Astrocyte (in vitro differentiated cells and primary cell): ENCODE measurements around the gene FAF1. TPM values are rescaled to one million over a fixed set of nuclear protein-coding genes. Genes with fewer than 3 reads are reported as not detected.

ENCODE experiments used
- DNase-seq: peaks from one replicate; pipeline ENCODE4 v3.0.0-alpha.2; 2010; ENCODE audit warnings: low read depth
- FAIRE-seq: peaks from 2 replicates; lab custom pipeline; 2011; peaks lifted over from hg19 to GRCh38; lab: Jason Lieb, UNC
- H2AFZ ChIP-seq: 2 replicates; pipeline ENCODE4 v1.6.0; 2012; ENCODE audit warnings: low read depth, low read length, inconsistent platforms
- H3K27ac ChIP-seq: 2 replicates; pipeline ENCODE4 v1.5.1; 2011; ENCODE audit warnings: low read depth, low read length, inconsistent platforms
- H3K27me3 ChIP-seq: 2 replicates; pipeline ENCODE4 v1.6.0; 2011; ENCODE audit warnings: low read length, inconsistent platforms; ENCODE audit not compliant: insufficient read depth
- H3K36me3 ChIP-seq: 2 replicates; pipeline ENCODE4 v1.5.1; 2011; ENCODE audit warnings: low read length, inconsistent platforms; ENCODE audit not compliant: insufficient read depth
- H3K4me1 ChIP-seq: 2 replicates; pipeline ENCODE4 v1.5.1; 2011; ENCODE audit warnings: low read length, inconsistent platforms; ENCODE audit not compliant: insufficient read depth
- H3K4me2 ChIP-seq: 2 replicates; pipeline ENCODE4 v1.6.0; 2012; ENCODE audit warnings: low read length, inconsistent platforms
- H3K4me3 ChIP-seq: 2 replicates; pipeline ENCODE4 v1.5.1; 2011; ENCODE audit warnings: low read depth, mild to moderate bottlenecking, low read length, inconsistent platforms; ENCODE audit not compliant: insufficient read depth
- H3K79me2 ChIP-seq: 2 replicates; pipeline ENCODE4 v1.6.0; 2012; ENCODE audit warnings: mild to moderate bottlenecking, low read length, inconsistent platforms; ENCODE audit not compliant: insufficient read depth
- H3K9ac ChIP-seq: 2 replicates; pipeline ENCODE4 v1.6.0; 2012; ENCODE audit warnings: mild to moderate bottlenecking, low read length, inconsistent platforms
- H3K9me3 ChIP-seq: 2 replicates; pipeline ENCODE4 v1.5.1; 2012; ENCODE audit warnings: low read depth, mild to moderate bottlenecking, low read length, inconsistent platforms; ENCODE audit not compliant: insufficient read depth
- H4K20me1 ChIP-seq: 2 replicates; pipeline ENCODE4 v1.6.0; 2012; ENCODE audit warnings: low read length, inconsistent platforms; ENCODE audit not compliant: insufficient read depth
- H3K27ac Mint-ChIP-seq: one replicate; pipeline ENCODE4 v1.8.0; 2021; ENCODE audit warnings: mild to moderate bottlenecking, mixed read lengths; ENCODE audit not compliant: unreplicated experiment
- H3K27me3 Mint-ChIP-seq: one replicate; pipeline ENCODE4 v1.8.0; 2021; ENCODE audit warnings: low read depth, mixed read lengths; ENCODE audit not compliant: unreplicated experiment
- H3K36me3 Mint-ChIP-seq: one replicate; pipeline ENCODE4 v1.8.0; 2021; ENCODE audit warnings: low read depth, mixed read lengths; ENCODE audit not compliant: unreplicated experiment
- H3K4me1 Mint-ChIP-seq: one replicate; pipeline ENCODE4 v1.8.0; 2021; ENCODE audit warnings: low read depth, mixed read lengths; ENCODE audit not compliant: unreplicated experiment
- H3K4me3 Mint-ChIP-seq: one replicate; pipeline ENCODE4 v1.8.0; 2021; ENCODE audit warnings: mild to moderate bottlenecking, moderate library complexity, mixed read lengths; ENCODE audit not compliant: unreplicated experiment
- H3K9me3 Mint-ChIP-seq: one replicate; pipeline ENCODE4 v1.8.0; 2021; ENCODE audit warnings: mild to moderate bottlenecking, mixed read lengths; ENCODE audit not compliant: unreplicated experiment
- CTCF ChIP-seq: IDR thresholded peaks from 2 replicates; pipeline ENCODE4 v1.5.1; 2011; ENCODE audit warnings: low read depth, mild to moderate bottlenecking, inconsistent platforms, low read length, moderate library complexity; ENCODE audit not compliant: insufficient read depth
- EZH2 ChIP-seq: IDR thresholded peaks from 2 replicates; pipeline ENCODE4 v1.6.1; 2012; ENCODE audit warnings: mild to moderate bottlenecking, low read length, inconsistent platforms; ENCODE audit not compliant: insufficient read depth
- total RNA-seq: library from RNA; stranded (reverse); gene quantifications from 2 replicates; pipeline ENCODE4 v1.2.1, GENCODE V29; 2021

FAF1 gene
- total RNA-seq, 1 donor from 2014 or later, result 35.4 TPM

DNA sequence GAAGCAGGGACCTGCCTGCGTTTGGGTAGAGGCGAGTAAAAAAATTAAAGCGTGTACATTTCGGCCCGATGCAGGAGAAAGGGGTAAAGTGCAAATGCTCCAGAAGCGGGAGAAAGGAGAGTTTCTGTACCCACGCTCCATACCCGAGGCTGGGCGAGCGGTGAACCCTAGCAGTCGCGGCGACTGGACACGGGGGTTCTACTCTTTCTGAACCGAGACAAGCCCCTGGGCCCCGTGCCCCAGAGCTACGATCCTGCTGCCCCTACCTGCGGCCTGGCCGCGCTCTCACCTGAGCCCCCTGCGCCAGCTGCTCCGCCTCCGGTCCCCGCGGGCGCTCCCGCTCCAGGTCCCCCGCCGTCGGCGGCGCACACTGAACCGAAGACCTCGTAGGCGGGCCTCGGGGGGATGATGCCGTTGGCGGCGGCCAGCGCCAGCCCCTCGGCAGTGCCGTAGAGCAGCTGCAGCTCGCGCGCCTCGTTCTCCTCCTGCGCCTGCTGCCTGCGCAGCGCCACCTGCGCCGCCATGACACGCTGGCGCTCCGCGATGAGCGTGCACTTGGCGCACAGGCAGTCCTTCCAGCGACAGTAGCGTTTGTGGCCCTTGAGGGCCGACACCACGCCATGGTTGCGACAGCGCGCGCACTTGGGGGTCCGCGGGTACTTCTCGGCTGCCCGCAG lies 539.2 kb downstream of the FAF1 start:
- Histone ChIP-seq H3K36me3 (no peaks in the 10 kb centered on the region), H3K9me3 (no peaks in the 10 kb centered on the region), H3K9ac (peak overlapping the region; percentile 30), H4K20me1 (peaks cover 35% of the 10 kb centered on the region), H3K4me2 (peak overlapping the region; percentile 82), H2AFZ (peak overlapping the region; percentile 56), H3K4me1 (peaks cover 11% of the 10 kb centered on the region), H3K27ac (no peak overlapping the region), H3K79me2 (peaks cover 26% of the 10 kb centered on the region), H3K4me3 (peak overlapping the region; percentile 37), H3K27me3 (peaks cover 88% of the 10 kb centered on the region)
- TF ChIP-seq CTCF (no peak), EZH2 (peak; percentile 97)
- Mint-ChIP-seq H3K27ac (peak overlapping the region; percentile 85), H3K27me3 (peaks cover 79% of the 10 kb centered on the region), H3K9me3 (peaks cover 24% of the 10 kb centered on the region), H3K4me3 (no peak overlapping the region), H3K36me3 (no peaks in the 10 kb centered on the region), H3K4me1 (no peaks in the 10 kb centered on the region)
- no peak for DNase-seq
- no peak for FAIRE-seq

GRCh38 chr1:50419907-50420677 lies 540.0 kb downstream of the FAF1 start:
- Histone ChIP-seq H3K79me2 (peaks cover 26% of the 10 kb centered on the region), H3K9me3 (no peaks in the 10 kb centered on the region), H4K20me1 (peaks cover 29% of the 10 kb centered on the region), H3K36me3 (no peaks in the 10 kb centered on the region), H3K4me2 (peak overlapping the region; percentile 82), H2AFZ (no peak overlapping the region), H3K27me3 (peaks cover 88% of the 10 kb centered on the region), H3K4me1 (peaks cover 11% of the 10 kb centered on the region), H3K9ac (peak overlapping the region; percentile 30), H3K4me3 (peak overlapping the region; percentile 37), H3K27ac (no peak overlapping the region)
- DNase-seq (no peak), FAIRE-seq (no peak)
- Mint-ChIP-seq H3K27me3 (peaks cover 78% of the 10 kb centered on the region), H3K9me3 (peaks cover 23% of the 10 kb centered on the region), H3K36me3 (no peaks in the 10 kb centered on the region), H3K27ac (peak overlapping the region; percentile 85), H3K4me1 (no peaks in the 10 kb centered on the region), H3K4me3 (no peak overlapping the region)
- TF ChIP-seq EZH2 (no peak), CTCF (no peak)
